Heart right ventricle (tissue), 16 donors: ENCODE results near the gene NPC2. TPM values are rescaled to one million over a fixed set of nuclear protein-coding genes. Genes with fewer than 3 reads are reported as not detected.

ENCODE experiments used
- ATAC-seq, 8 donors: fragments of 200-7000 bp; cut with Tn5 transposase; one replicate each; pipeline ENCODE4 v1.9.1; 2020; ENCODE audit warnings: mild to moderate bottlenecking in 8 of 8, moderate library complexity in 8 of 8, moderate number of reproducible peaks in 1 of 8
- DNase-seq, 2 donors: peaks; one replicate each; pipeline ENCODE4 v3.0.0-alpha.2; 2020
- H3K27ac ChIP-seq, 10 donors: fragments of 200-600 bp; sonication (generic) in 2 of 10; one replicate each; pipeline versions ENCODE4 v1.5.0 to v1.8.0; 2020 to 2022; ENCODE audit warnings: mild to moderate bottlenecking in 3 of 10
- H3K27me3 ChIP-seq, 7 donors: fragments of 200-600 bp; one replicate each; pipeline ENCODE4 v1.8.0; 2021 to 2022; ENCODE audit warnings: mild to moderate bottlenecking in 2 of 7
- H3K36me3 ChIP-seq, 9 donors: fragments of 200-600 bp; sonication (generic) in 1 of 9; one replicate each; pipeline versions ENCODE4 v1.5.0 to v1.8.0; 2020 to 2022; ENCODE audit warnings: mild to moderate bottlenecking in 2 of 9
- H3K4me1 ChIP-seq, 9 donors: fragments of 200-600 bp; sonication (generic) in 1 of 9; one replicate each; pipeline versions ENCODE4 v1.5.0 to v1.8.0; 2020 to 2022; ENCODE audit warnings: mild to moderate bottlenecking in 4 of 9
- H3K4me3 ChIP-seq, 10 donors: fragments of 200-600 bp; sonication (generic) in 2 of 10; one replicate each; pipeline versions ENCODE4 v1.5.0 to v1.8.0; 2020 to 2022; ENCODE audit warnings: mild to moderate bottlenecking in 7 of 10, moderate library complexity in 2 of 10
- H3K9me3 ChIP-seq, 11 donors: fragments of 200-600 bp in 10 of 11; sonication (generic) in 2 of 11; one replicate each; pipeline versions ENCODE4 v1.5.0 to v1.8.0; 2013 to 2022; ENCODE audit warnings: mild to moderate bottlenecking in 2 of 11, control low read depth in 1 of 11, moderate library complexity in 1 of 11
- CTCF ChIP-seq, 9 donors: fragments of 200-600 bp; sonication (generic) in 2 of 9; IDR thresholded peaks; one replicate each; pipeline versions ENCODE4 v1.5.0 to v1.8.0; 2021 to 2022; ENCODE audit warnings: antibody characterized with exemption in 9 of 9, mild to moderate bottlenecking in 5 of 9, moderate library complexity in 1 of 9
- WGBS, 2 donors: extraction: QIAGEN DNeasy Blood & Tissue Kit; methylation state at CpG; one replicate each; pipeline ENCODE4 v1.1.7; 2013; ENCODE audit warnings: inconsistent platforms in 1 of 2; 5-methylcytosine and 5-hydroxymethylcytosine counted together
- intact Hi-C, 10 donors: fragments of 100-400 bp; cut with DNase I; formaldehyde crosslinking; loops; one replicate each; pipeline versions ENCODE4 v1.11.1 to v1.14.2; 2022
- polyA plus RNA-seq, 2 donors: library from polyadenylated mRNA; stranded (reverse); fragments of 200-250 nt; gene quantifications; one replicate each; pipeline ENCODE4 v1.2.3, GENCODE V29; 2013
- total RNA-seq, 10 donors: library from RNA; stranded (reverse); fragmentation: NEBNext Ultra II Directional in 3 of 10; extraction: Animal tissue kit (Norgen Biotek cat#: 25700) in 3 of 10; gene quantifications; one replicate each; pipeline versions ENCODE4 v1.2.1 to v1.2.4, GENCODE V29; 2021 to 2023
- donor health status: Arrhythmogenic right ventricular cardiomyopathy.
- donor health status: ischemic (EF 13 %, LVEDD 7.1; RV severe dilation, severe dysfunction).
- donor health status: healthy with polysubstance abuse.
- donor health status: DM: no; HTN: yes; CAD: no.
- donor health status: DM: no; HTN: no; CAD: no.
- donor health status: ischemic (EF 25% LVEDD 6.9; RV normal size, moderate dysfunction).
- donor health status: ischemic (EF 25% LVEDD 5.7; RV mildly dilated, moderate dysfunction).
- donor health status: healthy.
- donor health status: DM: yes; HTN: yes; CAD: no.
- donor health status: Ischemic cardiomyopathy.
- donor health status: ischemic (EF 35%, LVEDD 5.7; RV mildly dilated, moderate dysfunction).
- donor health status: nonischemic (EF 11% LVEDD 7.7; RV severe dilation, severe dysfunction).
- donor health status: DM: yes; HTN: yes; CAD: no.
- donor health status: PGD.
- donor health status: ischemic (EF 29% LVEDD 5.4; RV normal size, mild dysfunction).
- donor health status: nonischemic (EF 23%, LVEDD 6.1; RV moderate dilation, normal function).

The NPC2 gene
- total and polyA plus RNA-seq, 12 donors, result 70.0 to 258 (median 108) TPM

GRCh38 chr14:74510223-74510931 is 17.3 kb upstream of the NPC2 start:
- peak overlapping the region in 2 of 10 donors; percentile 21 to 41 for H3K27ac ChIP-seq
- intact Hi-C loops, result no loop called here

GRCh38 chr14:74509587-74510222 is 16.6 kb upstream of the NPC2 start:
- intact Hi-C loops, result loop anchor here in 2 of 10 donors (5.0 to 10.0 kb wide), 2 partner anchors 95 to 98 kb away; no protein-coding TSS in a partner anchor
- Histone ChIP-seq H3K4me3 (no peak overlapping the region), H3K36me3 (peaks cover 0 to 48% (median 0%) of the 10 kb centered on the region in 9 donors), H3K27ac (no peak overlapping the region), H3K4me1 (peaks cover 0 to 15% (median 0%) of the 10 kb centered on the region in 9 donors), H3K9me3 (no peaks in the 10 kb centered on the region), H3K27me3 (peaks cover 0 to 6% (median 0%) of the 10 kb centered on the region in 7 donors)
- ATAC-seq, result no peak
- DNase-seq, result no peak
- no peak for TF ChIP-seq CTCF (IDR thresholded peaks at IDR 0.05)
- WGBS, 2 donors, result 91 to 93% methylated on average over 10 of the region's 10 CpGs

More at GRCh38 chr14:74510223-74510931, 17.3 kb upstream of the NPC2 start:
- DNase-seq (no peak), ATAC-seq (no peak)
- WGBS, 2 donors, result 64 to 66% methylated on average over 21 of the region's 21 CpGs
- H3K4me3 ChIP-seq, result no peak overlapping the region
- H3K9me3 ChIP-seq, result no peaks in the 10 kb centered on the region
- H3K4me1 ChIP-seq, result peaks cover 0 to 21% (median 0%) of the 10 kb centered on the region in 9 donors
- no peak for TF ChIP-seq CTCF (IDR thresholded peaks at IDR 0.05)
- peaks cover 0 to 44% (median 0%) of the 10 kb centered on the region in 9 donors for H3K36me3 ChIP-seq
- H3K27me3 ChIP-seq, result peaks cover 0 to 6% (median 0%) of the 10 kb centered on the region in 7 donors

- no peak overlapping the region for H3K27ac ChIP-seq
- no peak overlapping the region for H3K4me3 ChIP-seq
- 76 to 81% methylated on average over 13 of the region's 13 CpGs for WGBS, 2 donors
- peaks cover 0 to 56% (median 0%) of the 10 kb centered on the region in 9 donors for H3K36me3 ChIP-seq
- H3K27me3 ChIP-seq, result peaks cover 0 to 6% (median 0%) of the 10 kb centered on the region in 7 donors
- no peak for ATAC-seq
- no peaks in the 10 kb centered on the region for H3K9me3 ChIP-seq
- intact Hi-C loops, result loop anchor here in 2 of 10 donors (5.0 to 10.0 kb wide), 2 partner anchors 96 to 98 kb away; no protein-coding TSS in a partner anchor
- peaks cover 0 to 11% (median 0%) of the 10 kb centered on the region in 9 donors for H3K4me1 ChIP-seq
- TF ChIP-seq CTCF (IDR thresholded peaks at IDR 0.05), result no peak
- no peak for DNase-seq
Measured at GRCh38 chr14:74508844-74509428, 15.8 kb upstream of the NPC2 start.

GRCh38 chr14:74508292-74508731 is 15.2 kb upstream of the NPC2 start:
- Histone ChIP-seq H3K27ac (no peak overlapping the region), H3K4me1 (peaks cover 0 to 9% (median 0%) of the 10 kb centered on the region in 9 donors), H3K4me3 (no peak overlapping the region), H3K27me3 (peaks cover 0 to 6% (median 0%) of the 10 kb centered on the region in 7 donors), H3K9me3 (no peaks in the 10 kb centered on the region), H3K36me3 (peaks cover 0 to 61% (median 0%) of the 10 kb centered on the region in 9 donors)
- WGBS, 2 donors, result 41 to 45% methylated on average over 15 of the region's 15 CpGs
- DNase-seq (no peak), ATAC-seq (no peak)
- intact Hi-C loops, result loop anchor here in 2 of 10 donors (5.0 to 10.0 kb wide), 2 partner anchors 96 to 99 kb away; no protein-coding TSS in a partner anchor
- peak in 3 of 9 donors; percentile 18 to 32 (median 21) for TF ChIP-seq CTCF (IDR thresholded peaks at IDR 0.05)
